ENCODE measurements around the gene GRID1.

The GRID1 gene

GRCh38 chr10:85658518-85658917, 708.1 kb downstream of the GRID1 start:
- no peak for DNase-seq

GRCh38 chr10:85657476-85658113, 709.0 kb downstream of the GRID1 start:
- DNase-seq: no peak

DNA sequence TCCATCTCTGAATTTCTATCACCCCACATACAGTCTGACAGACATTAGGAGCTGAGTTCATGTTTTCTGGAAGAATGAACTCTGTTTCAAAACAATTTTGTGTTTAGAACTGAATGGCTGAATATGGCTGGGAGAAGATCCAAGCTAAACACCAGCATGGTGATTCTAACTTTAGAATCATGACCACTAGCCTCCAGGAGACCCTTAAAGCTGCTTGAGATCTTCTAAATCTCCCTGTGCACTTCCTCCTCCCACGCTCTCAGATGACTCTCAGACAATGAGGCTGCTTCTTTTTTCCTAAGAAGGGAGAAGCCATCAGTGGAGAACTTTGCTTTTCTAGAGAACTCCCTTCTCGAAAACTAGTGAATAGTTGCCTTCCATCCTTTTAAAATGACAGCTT, 711.2 kb downstream of the GRID1 start:
- DNase-seq: no peak

GRCh38 chr10:85651497-85651882, 715.1 kb downstream of the GRID1 start:
- DNase-seq: no peak

DNA sequence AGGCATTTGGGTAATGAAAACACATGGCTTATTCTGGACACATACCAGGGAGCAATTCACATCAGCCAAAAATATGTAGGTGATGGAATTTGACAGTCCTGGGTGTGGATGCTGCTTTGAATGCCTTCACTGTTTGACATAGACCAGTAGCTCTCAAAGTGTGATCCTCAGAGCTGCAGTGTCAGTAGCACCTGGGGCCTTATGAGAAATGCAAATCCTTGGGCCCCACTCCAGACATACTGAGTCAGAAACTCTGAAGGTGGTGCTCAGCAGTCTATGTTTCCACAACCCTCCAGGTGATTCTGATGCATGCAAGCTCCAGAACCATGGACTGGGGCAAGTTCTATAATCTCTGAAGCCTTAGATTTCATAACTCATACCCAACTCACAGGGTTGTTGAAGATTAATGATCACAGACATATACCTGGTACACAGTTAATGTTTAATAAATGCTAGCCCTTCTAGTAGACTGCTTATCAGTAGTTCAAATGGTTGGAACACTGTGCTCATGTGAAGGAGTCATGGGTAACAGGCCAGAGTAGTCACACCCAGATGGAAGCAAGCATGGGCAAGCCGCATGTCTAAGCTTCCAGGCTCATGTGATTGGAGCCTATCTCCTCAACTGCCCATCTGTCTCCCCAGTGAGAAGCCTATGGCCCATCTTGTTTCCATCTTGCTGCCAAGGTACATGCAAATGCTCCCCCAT, 715.7 kb downstream of the GRID1 start:
- no peak for DNase-seq

GRCh38 chr10:85649461-85649860, 717.1 kb downstream of the GRID1 start:
- no peak for DNase-seq

GRCh38 chr10:85648279-85648754, 718.3 kb downstream of the GRID1 start:
- no peak for DNase-seq

- no peak for DNase-seq
These were observed 718.9 kb downstream of the GRID1 start for GRCh38 chr10:85647741-85648140.

- DNase-seq: no peak
These were observed 720.5 kb downstream of the GRID1 start for GRCh38 chr10:85645926-85646711.

DNA sequence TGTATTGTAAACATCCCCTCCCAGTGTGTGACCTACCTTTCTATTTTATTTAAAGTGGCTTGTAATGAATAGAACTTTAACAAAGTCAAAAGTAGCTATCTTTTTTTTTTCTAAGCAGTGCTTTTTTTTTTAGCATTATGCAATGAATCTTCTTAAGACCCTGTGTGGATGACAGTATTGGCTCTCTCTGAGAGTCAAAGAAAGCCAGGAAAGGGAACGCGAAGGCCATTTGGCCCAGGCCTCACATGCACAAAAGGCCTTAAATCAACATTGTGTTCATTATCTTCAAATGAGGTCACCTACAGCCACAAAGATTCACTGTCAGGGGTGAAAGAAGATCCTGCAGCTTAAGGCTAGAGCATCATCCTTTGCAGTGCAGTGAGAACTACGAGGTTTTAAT, 721.5 kb downstream of the GRID1 start:
- DNase-seq: no peak

- no peak for DNase-seq
These were observed 722.6 kb downstream of the GRID1 start for GRCh38 chr10:85643845-85644525.

GRCh38 chr10:85643171-85643844, 723.3 kb downstream of the GRID1 start:
- no peak for DNase-seq

DNA sequence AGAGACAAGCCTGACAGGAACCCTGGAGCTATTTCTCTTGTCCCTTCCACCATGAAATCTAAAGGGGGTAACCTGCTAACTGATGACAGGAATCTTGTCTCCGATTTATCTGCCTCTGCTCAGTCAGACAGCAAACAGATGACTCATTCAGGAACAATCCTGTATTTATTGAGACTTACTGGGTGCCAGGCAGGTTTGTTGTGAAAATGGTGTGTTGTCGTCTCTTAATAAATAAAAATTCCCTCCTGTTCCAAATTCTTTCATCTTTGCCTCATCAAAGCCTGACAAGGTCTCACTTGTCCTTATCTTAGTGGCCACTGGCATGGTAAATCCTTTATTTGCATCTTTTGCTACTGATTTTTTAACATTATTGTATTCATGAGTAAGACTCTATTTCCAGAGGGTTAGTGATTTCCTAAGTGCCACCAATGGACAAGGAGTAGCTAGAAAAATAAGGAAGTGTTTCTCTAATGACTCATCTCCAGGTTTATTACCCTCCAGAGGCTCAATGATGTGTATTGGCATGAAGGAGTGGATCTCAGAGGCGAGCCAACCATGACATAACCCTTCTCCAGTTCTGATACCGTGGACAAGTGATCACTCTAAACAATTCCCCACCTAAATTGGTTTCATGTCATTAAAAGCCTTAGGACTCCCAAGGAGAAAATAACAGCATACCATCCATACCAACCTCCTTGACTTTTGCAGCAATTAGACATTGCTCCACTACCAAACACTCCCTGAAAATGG, 724.0 kb downstream of the GRID1 start:
- no peak for DNase-seq

GRCh38 chr10:85642082-85642420, 724.5 kb downstream of the GRID1 start:
- DNase-seq: no peak

DNA sequence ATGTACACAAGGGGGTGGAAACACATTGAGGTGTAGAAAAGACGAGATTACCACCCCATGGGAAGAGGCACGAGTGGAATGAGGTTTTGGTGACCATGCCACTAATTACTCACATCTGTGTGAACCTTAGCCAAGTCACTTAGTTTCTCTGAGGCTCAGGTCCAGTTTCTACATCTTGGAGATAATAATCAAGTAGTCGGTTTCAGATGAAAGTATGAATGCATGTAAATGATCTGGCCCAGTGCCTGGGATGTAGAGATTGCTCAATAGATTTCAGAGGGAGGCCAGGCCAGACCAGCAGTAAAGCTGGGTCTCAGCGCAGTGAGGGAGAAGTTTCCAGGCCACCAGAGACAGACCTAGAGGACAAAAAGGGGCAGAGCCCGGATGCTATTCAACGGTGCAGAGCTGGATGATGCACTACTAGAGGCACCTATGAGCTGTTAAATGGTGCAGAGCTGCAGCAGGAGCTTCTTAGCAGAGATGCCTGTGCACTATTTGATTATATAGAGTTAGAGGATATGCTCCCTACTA, 725.1 kb downstream of the GRID1 start:
- DNase-seq: no peak

DNA sequence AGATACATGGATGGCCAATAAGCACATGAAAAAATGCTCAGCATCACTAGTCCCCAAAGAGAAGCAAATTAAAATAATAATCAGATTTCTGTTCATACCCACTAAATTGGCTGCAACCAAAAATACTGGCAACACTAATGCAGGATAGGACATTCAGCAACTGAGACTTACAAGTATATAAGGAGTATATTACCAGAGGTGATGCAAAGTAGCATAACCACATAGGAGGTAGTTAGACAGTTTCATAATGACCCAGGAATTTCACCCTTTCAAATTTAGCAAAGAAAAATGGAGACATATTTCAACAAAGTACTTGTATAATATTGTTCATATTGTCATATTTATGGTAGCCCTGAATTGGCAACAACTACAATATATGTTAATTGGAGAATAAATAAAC, 727.8 kb downstream of the GRID1 start:
- no peak for DNase-seq

DNA sequence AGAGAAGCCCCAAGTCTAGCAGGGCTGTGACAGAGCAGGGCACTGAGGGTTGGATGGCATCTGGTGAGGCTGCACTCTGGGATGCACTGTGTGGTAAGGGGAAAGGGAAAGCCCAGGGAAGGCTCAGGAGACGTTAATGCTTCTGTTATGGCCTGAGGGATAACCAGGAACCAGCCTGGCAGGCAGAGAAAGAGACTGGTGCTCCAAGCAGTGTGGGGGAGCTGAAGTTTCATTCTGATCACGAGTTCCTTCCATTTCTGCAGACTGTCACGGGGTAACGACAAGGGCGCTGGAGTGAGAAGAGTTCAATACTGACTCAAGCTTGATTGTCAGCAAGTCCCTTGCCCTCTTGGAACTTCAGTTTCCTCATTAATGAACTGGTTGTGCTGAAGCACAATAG, 730.9 kb downstream of the GRID1 start:
- no peak for DNase-seq

DNA sequence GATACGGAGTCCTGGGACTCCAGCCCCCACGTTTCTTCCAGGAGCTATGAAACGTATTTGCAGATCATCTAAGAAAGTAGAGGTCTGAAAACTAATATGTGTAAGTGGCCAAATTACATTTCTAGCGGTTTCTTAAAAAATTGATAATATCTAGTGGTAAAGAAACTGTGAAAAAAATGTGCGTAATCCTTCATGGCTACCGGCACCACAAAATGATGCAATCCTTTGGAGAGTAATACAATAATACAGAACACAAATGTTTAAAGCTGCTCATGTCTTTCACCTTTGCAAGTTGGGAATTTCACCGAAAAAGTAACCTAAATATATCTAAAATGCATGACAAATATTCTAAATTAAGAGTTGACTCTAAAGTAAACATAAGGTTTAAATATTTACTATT, 742.1 kb downstream of the GRID1 start:
- DNase-seq: no peak

GRCh38 chr10:85623758-85624157, 742.8 kb downstream of the GRID1 start:
- no peak for DNase-seq

DNA sequence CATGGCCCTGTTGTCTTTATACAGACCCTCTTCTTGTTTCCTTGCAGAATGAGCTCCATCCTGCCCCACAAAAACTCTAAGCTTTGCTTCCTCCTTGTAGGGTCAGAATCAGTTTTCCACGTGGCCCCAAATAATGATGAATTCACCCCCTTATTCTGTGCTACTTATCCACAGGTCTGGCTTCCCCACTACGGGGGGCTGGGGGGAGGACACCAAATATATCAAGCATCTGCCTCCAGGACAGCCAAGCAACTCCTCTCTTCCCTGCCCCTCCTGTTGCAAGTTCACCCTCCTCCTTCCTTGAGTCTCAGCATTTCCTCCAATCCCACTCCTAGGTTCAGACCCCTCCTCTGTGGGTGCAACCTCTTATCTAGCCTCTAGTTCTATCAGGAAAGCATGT, 743.3 kb downstream of the GRID1 start:
- no peak for DNase-seq

- no peak for DNase-seq
These were observed 744.2 kb downstream of the GRID1 start for GRCh38 chr10:85622425-85622824.

- no peak for DNase-seq
These were observed 745.0 kb downstream of the GRID1 start for GRCh38 chr10:85621562-85621961.

All from activated CD4-positive, alpha-beta T cell treated with anti-CD3 and anti-CD28 coated beads for 4 hours (primary cell).